Activated naive CD4-positive, alpha-beta T cell treated with anti-CD3 and anti-CD28 coated beads, Interleukin-2, amount 50 U/mL, for 24 hours (primary cell): ENCODE data around the gene CFAP20.

Experiments
- H3K27ac Mint-ChIP-seq: one replicate; pipeline ENCODE4 v1.8.0; 2021; ENCODE audit warnings: mild to moderate bottlenecking, mixed read lengths
- H3K27me3 Mint-ChIP-seq: one replicate; pipeline ENCODE4 v1.8.0; 2021; ENCODE audit warnings: mixed read lengths
- H3K36me3 Mint-ChIP-seq: one replicate; pipeline ENCODE4 v1.8.0; 2021; ENCODE audit warnings: mixed read lengths
- H3K4me1 Mint-ChIP-seq: one replicate; pipeline ENCODE4 v1.8.0; 2021; ENCODE audit warnings: mixed read lengths
- H3K4me3 Mint-ChIP-seq: one replicate; pipeline ENCODE4 v1.8.0; 2021; ENCODE audit warnings: mild to moderate bottlenecking, mixed read lengths
- H3K9me3 Mint-ChIP-seq: one replicate; pipeline ENCODE4 v1.8.0; 2021; ENCODE audit warnings: mixed read lengths

CFAP20 gene

GRCh38 chr16:58129097-58129936, at the start of gene CFAP20:
TSS of gene CFAP20 (minus strand) at chr16:58129381. CDS start at chr16:58129115, 266 bp downstream.
- peaks cover 41% of the 10 kb centered on the region for H3K4me1 Mint-ChIP-seq
- H3K27me3 Mint-ChIP-seq = no peaks in the 10 kb centered on the region
- H3K36me3 Mint-ChIP-seq = peaks cover 3% of the 10 kb centered on the region
- peak within 1 kb of the TSS; percentile 79 for H3K27ac Mint-ChIP-seq
- no peaks in the 10 kb centered on the region for H3K9me3 Mint-ChIP-seq
- peak within 1 kb of the TSS; percentile 89 for H3K4me3 Mint-ChIP-seq

- Mint-ChIP-seq H3K27me3 (no peaks in the 10 kb centered on the region), H3K27ac (peak overlapping the region; percentile 86), H3K36me3 (peaks cover 30% of the 10 kb centered on the region), H3K4me3 (peak overlapping the region; percentile 72), H3K9me3 (no peaks in the 10 kb centered on the region), H3K4me1 (peaks cover 62% of the 10 kb centered on the region)
Measured at GRCh38 chr16:58177353-58177710, 48.2 kb upstream of the CFAP20 start.

GRCh38 chr16:58176608-58177352, 47.6 kb upstream of the CFAP20 start:
- H3K36me3 Mint-ChIP-seq = peaks cover 27% of the 10 kb centered on the region
- H3K4me3 Mint-ChIP-seq = peak overlapping the region; percentile 72
- H3K4me1 Mint-ChIP-seq = peaks cover 59% of the 10 kb centered on the region
- no peaks in the 10 kb centered on the region for H3K9me3 Mint-ChIP-seq
- no peaks in the 10 kb centered on the region for H3K27me3 Mint-ChIP-seq
- peak overlapping the region; percentile 89 for H3K27ac Mint-ChIP-seq

GRCh38 chr16:58170223-58170622, 41.0 kb upstream of the CFAP20 start:
- H3K9me3 Mint-ChIP-seq = no peaks in the 10 kb centered on the region
- H3K36me3 Mint-ChIP-seq = peaks cover 14% of the 10 kb centered on the region
- H3K27ac Mint-ChIP-seq = peak overlapping the region; percentile 18
- no peak overlapping the region for H3K4me3 Mint-ChIP-seq
- no peaks in the 10 kb centered on the region for H3K27me3 Mint-ChIP-seq
- H3K4me1 Mint-ChIP-seq = peaks cover 8% of the 10 kb centered on the region

GRCh38 chr16:58160855-58161254, 31.7 kb upstream of the CFAP20 start:
- Mint-ChIP-seq H3K27ac (peak overlapping the region; percentile 56), H3K36me3 (peaks cover 19% of the 10 kb centered on the region), H3K4me3 (no peak overlapping the region), H3K9me3 (no peaks in the 10 kb centered on the region), H3K27me3 (no peaks in the 10 kb centered on the region), H3K4me1 (peaks cover 2% of the 10 kb centered on the region)

- Mint-ChIP-seq H3K4me3 (no peak overlapping the region), H3K36me3 (peaks cover 14% of the 10 kb centered on the region), H3K9me3 (no peaks in the 10 kb centered on the region), H3K27me3 (no peaks in the 10 kb centered on the region), H3K4me1 (peaks cover 4% of the 10 kb centered on the region), H3K27ac (no peak overlapping the region)
Measured at GRCh38 chr16:58158725-58159124, 29.5 kb upstream of the CFAP20 start.

GRCh38 chr16:58157951-58158540, 28.9 kb upstream of the CFAP20 start:
- Mint-ChIP-seq H3K9me3 (no peaks in the 10 kb centered on the region), H3K4me3 (no peak overlapping the region), H3K27me3 (no peaks in the 10 kb centered on the region), H3K36me3 (peaks cover 14% of the 10 kb centered on the region), H3K27ac (no peak overlapping the region), H3K4me1 (peaks cover 4% of the 10 kb centered on the region)

GRCh38 chr16:58157239-58157638, 28.1 kb upstream of the CFAP20 start:
- H3K4me1 Mint-ChIP-seq = peaks cover 4% of the 10 kb centered on the region
- no peaks in the 10 kb centered on the region for H3K27me3 Mint-ChIP-seq
- H3K9me3 Mint-ChIP-seq = no peaks in the 10 kb centered on the region
- H3K4me3 Mint-ChIP-seq = no peak overlapping the region
- H3K36me3 Mint-ChIP-seq = peaks cover 10% of the 10 kb centered on the region
- H3K27ac Mint-ChIP-seq = no peak overlapping the region

- no peaks in the 10 kb centered on the region for H3K9me3 Mint-ChIP-seq
- H3K4me3 Mint-ChIP-seq = no peak overlapping the region
- peaks cover 10% of the 10 kb centered on the region for H3K36me3 Mint-ChIP-seq
- H3K4me1 Mint-ChIP-seq = peaks cover 4% of the 10 kb centered on the region
- no peaks in the 10 kb centered on the region for H3K27me3 Mint-ChIP-seq
- no peak overlapping the region for H3K27ac Mint-ChIP-seq
Measured at GRCh38 chr16:58155839-58156238, 26.7 kb upstream of the CFAP20 start.

- no peak overlapping the region for H3K27ac Mint-ChIP-seq
Measured at GRCh38 chr16:58154345-58154744, 25.2 kb upstream of the CFAP20 start.

GRCh38 chr16:58152246-58152868, 23.2 kb upstream of the CFAP20 start:
- Mint-ChIP-seq H3K27ac (no peak overlapping the region), H3K36me3 (peaks cover 5% of the 10 kb centered on the region), H3K9me3 (no peaks in the 10 kb centered on the region), H3K27me3 (no peaks in the 10 kb centered on the region), H3K4me1 (peaks cover 4% of the 10 kb centered on the region), H3K4me3 (no peak overlapping the region)

More at GRCh38 chr16:58154345-58154744, 25.2 kb upstream of the CFAP20 start:
- Mint-ChIP-seq H3K9me3 (no peaks in the 10 kb centered on the region), H3K4me1 (peaks cover 4% of the 10 kb centered on the region), H3K27me3 (no peaks in the 10 kb centered on the region), H3K36me3 (peaks cover 4% of the 10 kb centered on the region), H3K4me3 (no peak overlapping the region)

GRCh38 chr16:58148526-58148925, 19.3 kb upstream of the CFAP20 start:
- Mint-ChIP-seq H3K4me1 (no peaks in the 10 kb centered on the region), H3K27me3 (no peaks in the 10 kb centered on the region), H3K9me3 (no peaks in the 10 kb centered on the region), H3K36me3 (peaks cover 17% of the 10 kb centered on the region), H3K4me3 (no peak overlapping the region), H3K27ac (no peak overlapping the region)

- Mint-ChIP-seq H3K27ac (no peak overlapping the region), H3K9me3 (no peaks in the 10 kb centered on the region), H3K27me3 (no peaks in the 10 kb centered on the region)
Measured at GRCh38 chr16:58148099-58148498, 18.9 kb upstream of the CFAP20 start.

GRCh38 chr16:58138852-58139251, 9.7 kb upstream of the CFAP20 start:
- H3K4me3 Mint-ChIP-seq = no peak overlapping the region
- H3K9me3 Mint-ChIP-seq = no peaks in the 10 kb centered on the region
- H3K27me3 Mint-ChIP-seq = no peaks in the 10 kb centered on the region
- no peaks in the 10 kb centered on the region for H3K4me1 Mint-ChIP-seq
- peaks cover 29% of the 10 kb centered on the region for H3K36me3 Mint-ChIP-seq
- no peak overlapping the region for H3K27ac Mint-ChIP-seq

More at GRCh38 chr16:58148099-58148498, 18.9 kb upstream of the CFAP20 start:
- H3K4me3 Mint-ChIP-seq = no peak overlapping the region
- no peaks in the 10 kb centered on the region for H3K4me1 Mint-ChIP-seq
- H3K36me3 Mint-ChIP-seq = peaks cover 17% of the 10 kb centered on the region

GRCh38 chr16:58137581-58137980, 8.4 kb upstream of the CFAP20 start:
- Mint-ChIP-seq H3K4me3 (no peak overlapping the region), H3K27ac (no peak overlapping the region), H3K36me3 (peaks cover 29% of the 10 kb centered on the region), H3K9me3 (no peaks in the 10 kb centered on the region), H3K4me1 (no peaks in the 10 kb centered on the region), H3K27me3 (no peaks in the 10 kb centered on the region)
